GM12801 (cell line): ENCODE data around the gene HUS1.

Experiments used
- CTCF ChIP-seq: IDR thresholded peaks from one replicate; pipeline ENCODE4 v1.5.1; 2011; ENCODE audit warnings: control low read depth; ENCODE audit not compliant: insufficient read length; ENCODE audit errors: extremely low read depth

Gene HUS1

GRCh38 chr7:47936323-47936722, 43.1 kb downstream of the HUS1 start:
- TF ChIP-seq CTCF: no peak

GRCh38 chr7:47935336-47935735, 44.1 kb downstream of the HUS1 start:
- no peak for TF ChIP-seq CTCF

- TF ChIP-seq CTCF: no peak
These were observed 44.6 kb downstream of the HUS1 start for GRCh38 chr7:47934831-47935230.

- TF ChIP-seq CTCF: no peak
These were observed 46.2 kb downstream of the HUS1 start for GRCh38 chr7:47933215-47933614.

GRCh38 chr7:47932466-47933037, 46.9 kb downstream of the HUS1 start:
- no peak for TF ChIP-seq CTCF

GRCh38 chr7:47932016-47932415, 47.4 kb downstream of the HUS1 start:
- no peak for TF ChIP-seq CTCF

GRCh38 chr7:47931005-47932004, 48.1 kb downstream of the HUS1 start:
- no peak for TF ChIP-seq CTCF
